Kidney (tissue), 14 donors: ENCODE data around the gene GPRC5A. TPM values are rescaled to one million over a fixed set of nuclear protein-coding genes. Genes with fewer than 3 reads are reported as not detected.

Experiments
- DNase-seq, 5 donors: peaks; one replicate each; pipeline ENCODE4 v3.0.0-alpha.2; 2013 to 2020
- FAIRE-seq: peaks from 2 replicates; lab custom pipeline; 2012; peaks lifted over from hg19 to GRCh38; lab: Jason Lieb, UNC
- H3K27ac ChIP-seq, 2 donors: one replicate each; pipeline ENCODE4 v1.7.0; 2013; ENCODE audit warnings: low read depth in 2 of 2, low read length in 2 of 2, inconsistent platforms in 1 of 2
- H3K27me3 ChIP-seq: one replicate; pipeline ENCODE4 v1.7.1; 2013; ENCODE audit warnings: low read length, inconsistent platforms; ENCODE audit not compliant: control insufficient read depth, insufficient read depth
- H3K36me3 ChIP-seq, 3 donors: one replicate each; pipeline versions ENCODE4 v1.7.0 to v1.7.1; 2013; ENCODE audit warnings: low read length in 3 of 3, control low read depth in 1 of 3, inconsistent platforms in 1 of 3; ENCODE audit not compliant: insufficient read depth in 3 of 3, control insufficient read depth in 2 of 3
- H3K4me1 ChIP-seq, 3 donors: one replicate each; pipeline versions ENCODE4 v1.7.0 to v1.7.1; 2013; ENCODE audit warnings: low read length in 3 of 3, inconsistent platforms in 1 of 3, low read depth in 1 of 3; ENCODE audit not compliant: control insufficient read depth in 2 of 3, insufficient read depth in 2 of 3
- H3K4me3 ChIP-seq, 3 donors: one replicate each; pipeline versions ENCODE4 v1.7.0 to v1.8.1; 2013; ENCODE audit warnings: low read length in 3 of 3, control low read depth in 1 of 3, inconsistent platforms in 1 of 3
- H3K9ac ChIP-seq, 3 donors: one replicate each; pipeline versions ENCODE4 v1.7.0 to v1.7.1; 2013; ENCODE audit warnings: low read length in 3 of 3, control low read depth in 1 of 3, inconsistent platforms in 1 of 3
- H3K9me3 ChIP-seq, 3 donors: one replicate each; pipeline versions ENCODE4 v1.7.0 to v1.7.1; 2013; ENCODE audit warnings: low read length in 3 of 3, control low read depth in 1 of 3, inconsistent platforms in 1 of 3; ENCODE audit not compliant: control insufficient read depth in 2 of 3, insufficient read depth in 1 of 3
- CTCF ChIP-seq: IDR thresholded peaks from 3 replicates; pipeline ENCODE4 v1.5.1; 2012; ENCODE audit warnings: mild to moderate bottlenecking, moderate library complexity, borderline replicate concordance; ENCODE audit not compliant: insufficient read depth; ENCODE audit errors: extremely low read depth
- intact Hi-C: fragments of 100-400 bp; cut with DNase I; formaldehyde crosslinking; loops from one replicate; pipeline ENCODE4 v1.11.1; 2022
- polyA plus RNA-seq: library from polyadenylated mRNA; stranded (reverse); fragments of 350-450 nt; fragmentation: Illumina TruSeq; extraction: RNeasy Lipid Tissue Mini Kit (QIAGEN cat#74804); gene quantifications from one replicate; pipeline ENCODE4 v1.2.3, GENCODE V29; 2014; ENCODE audit warnings: low read depth, low replicate concordance; ENCODE audit not compliant: insufficient read depth
- total RNA-seq: library from RNA; stranded (reverse); fragmentation: NEBNext Ultra II Directional; extraction: Animal tissue kit (Norgen Biotek cat#: 25700); gene quantifications from one replicate; pipeline ENCODE4 v1.2.1, GENCODE V29; 2021
- donor health status: control.
- donor health status: control.
- donor health status: control.
- donor health status: control.
- donor health status: control.
- donor health status: DM: yes; HTN: yes; CAD: no.
- donor health status: Normal renal cell carcinoma (clear cell type).

Gene GPRC5A
- total and polyA plus RNA-seq, 2 donors from 2014 or later, result 6.3 to 60.6 TPM

DNA sequence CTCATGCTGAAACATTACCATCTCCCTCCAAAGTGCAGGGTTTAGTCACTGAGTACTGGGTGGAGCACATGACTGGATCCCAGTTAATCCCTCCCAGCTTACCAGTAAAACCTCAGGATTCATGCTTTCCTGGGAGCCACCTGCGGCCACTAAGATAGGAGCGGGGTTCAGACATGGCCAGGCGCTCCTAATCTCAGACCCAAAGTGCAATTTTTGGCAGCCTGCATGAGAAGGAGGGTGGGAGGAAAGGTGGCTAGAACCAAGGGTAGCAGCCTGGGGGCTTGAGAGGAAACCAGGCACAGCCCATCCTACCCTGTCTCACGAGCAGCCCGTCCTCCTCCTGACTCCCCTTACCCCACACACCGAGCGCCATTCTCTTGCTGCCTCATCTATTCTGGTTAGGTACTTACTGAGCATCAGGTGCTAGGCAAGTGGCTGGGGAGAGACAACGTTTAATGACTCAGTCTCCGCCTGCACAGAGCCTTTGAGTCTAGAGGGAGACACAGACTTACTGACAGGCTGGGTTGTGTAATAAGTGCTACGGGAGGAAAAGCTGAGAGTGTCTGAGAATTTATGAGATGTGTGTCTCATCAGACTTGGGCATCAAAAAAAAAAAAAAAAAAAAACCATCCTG, 9.9 kb downstream of the GPRC5A start:
- intact Hi-C loops, result no loop called here
- Histone ChIP-seq H3K4me3 (no peak overlapping the region), H3K27ac (no peak overlapping the region), H3K27me3 (no peaks in the 10 kb centered on the region), H3K36me3 (no peaks in the 10 kb centered on the region), H3K9ac (no peak overlapping the region), H3K9me3 (no peaks in the 10 kb centered on the region), H3K4me1 (no peaks in the 10 kb centered on the region)
- DNase-seq (peak in 1 of 5 donors; percentile 18), FAIRE-seq (no peak)
- no peak for TF ChIP-seq CTCF

- no peak for DNase-seq
- Histone ChIP-seq H3K4me3 (no peak overlapping the region), H3K36me3 (no peaks in the 10 kb centered on the region), H3K27ac (no peak overlapping the region), H3K9me3 (no peaks in the 10 kb centered on the region), H3K9ac (no peak overlapping the region), H3K4me1 (no peaks in the 10 kb centered on the region), H3K27me3 (no peaks in the 10 kb centered on the region)
- FAIRE-seq, result no peak
- TF ChIP-seq CTCF, result no peak
- intact Hi-C loops, result no loop called here
Measured at GRCh38 chr12:12902036-12902435, 10.7 kb downstream of the GPRC5A start.

GRCh38 chr12:12903642-12904609, 12.6 kb downstream of the GPRC5A start:
- FAIRE-seq, result no peak
- DNase-seq, result no peak
- no peak overlapping the region for H3K9ac ChIP-seq
- H3K27me3 ChIP-seq, result no peaks in the 10 kb centered on the region
- intact Hi-C loops, result no loop called here
- no peaks in the 10 kb centered on the region for H3K9me3 ChIP-seq
- no peak overlapping the region for H3K4me3 ChIP-seq
- H3K4me1 ChIP-seq, result no peaks in the 10 kb centered on the region
- no peak for TF ChIP-seq CTCF
- no peaks in the 10 kb centered on the region for H3K36me3 ChIP-seq
- no peak overlapping the region for H3K27ac ChIP-seq
